IPS-18a (cell line): ENCODE data around the gene SPANXN4.

Experiments
- H3K27ac ChIP-seq: one replicate; pipeline ENCODE4 v1.5.1; 2013; ENCODE audit warnings: low read length
- H3K27me3 ChIP-seq: one replicate; pipeline ENCODE4 v1.6.1; 2013; ENCODE audit warnings: mild to moderate bottlenecking, low read length; ENCODE audit not compliant: control insufficient read depth, insufficient read depth
- H3K36me3 ChIP-seq: one replicate; pipeline ENCODE4 v1.6.1; 2013; ENCODE audit warnings: low read depth, low read length; ENCODE audit not compliant: control insufficient read depth
- H3K4me1 ChIP-seq: one replicate; pipeline ENCODE4 v1.6.1; 2013; ENCODE audit warnings: low read depth, low read length; ENCODE audit not compliant: control insufficient read depth
- H3K4me3 ChIP-seq: one replicate; pipeline ENCODE4 v1.5.1; 2013; ENCODE audit warnings: low read length
- H3K9ac ChIP-seq: one replicate; pipeline ENCODE4 v1.6.1; 2013; ENCODE audit warnings: mild to moderate bottlenecking, low read length, moderate library complexity
- H3K9me3 ChIP-seq: one replicate; pipeline ENCODE4 v1.6.1; 2013; ENCODE audit warnings: low read depth, low read length; ENCODE audit not compliant: control insufficient read depth

The SPANXN4 gene, protein sequence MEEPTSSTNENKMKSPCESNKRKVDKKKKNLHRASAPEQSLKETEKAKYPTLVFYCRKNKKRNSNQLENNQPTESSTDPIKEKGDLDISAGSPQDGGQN

DNA sequence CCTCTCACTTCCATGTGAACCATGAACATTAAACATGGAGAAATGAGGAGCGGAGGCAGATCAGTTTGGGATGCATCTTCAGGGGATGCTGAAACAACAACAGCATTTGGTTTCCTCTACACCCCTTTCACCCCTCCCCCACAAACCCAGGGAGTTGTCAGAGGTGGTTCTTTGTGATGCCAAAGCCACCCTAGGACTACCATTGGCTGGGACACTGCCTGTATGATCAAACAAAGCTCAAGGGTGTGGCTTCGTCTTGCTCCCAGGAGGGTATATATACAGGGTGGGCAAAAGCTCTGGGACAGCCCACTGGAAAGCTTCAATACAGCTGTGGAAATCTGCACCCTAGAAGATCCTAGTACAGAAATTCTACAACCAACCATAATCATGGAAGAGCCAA is at the start of gene SPANXN4:
Gene SPANXN4 (plus strand): TSS at position 301 of the 400 bp plus-strand sequence. CDS start 87 bp downstream, at position 388.
- Histone ChIP-seq H3K9ac (no peak within 1 kb of the TSS), H3K4me1 (no peaks in the 10 kb centered on the region), H3K27me3 (no peaks in the 10 kb centered on the region), H3K36me3 (no peaks in the 10 kb centered on the region), H3K27ac (no peak within 1 kb of the TSS), H3K4me3 (no peak within 1 kb of the TSS), H3K9me3 (peaks cover 24% of the 10 kb centered on the region)

DNA sequence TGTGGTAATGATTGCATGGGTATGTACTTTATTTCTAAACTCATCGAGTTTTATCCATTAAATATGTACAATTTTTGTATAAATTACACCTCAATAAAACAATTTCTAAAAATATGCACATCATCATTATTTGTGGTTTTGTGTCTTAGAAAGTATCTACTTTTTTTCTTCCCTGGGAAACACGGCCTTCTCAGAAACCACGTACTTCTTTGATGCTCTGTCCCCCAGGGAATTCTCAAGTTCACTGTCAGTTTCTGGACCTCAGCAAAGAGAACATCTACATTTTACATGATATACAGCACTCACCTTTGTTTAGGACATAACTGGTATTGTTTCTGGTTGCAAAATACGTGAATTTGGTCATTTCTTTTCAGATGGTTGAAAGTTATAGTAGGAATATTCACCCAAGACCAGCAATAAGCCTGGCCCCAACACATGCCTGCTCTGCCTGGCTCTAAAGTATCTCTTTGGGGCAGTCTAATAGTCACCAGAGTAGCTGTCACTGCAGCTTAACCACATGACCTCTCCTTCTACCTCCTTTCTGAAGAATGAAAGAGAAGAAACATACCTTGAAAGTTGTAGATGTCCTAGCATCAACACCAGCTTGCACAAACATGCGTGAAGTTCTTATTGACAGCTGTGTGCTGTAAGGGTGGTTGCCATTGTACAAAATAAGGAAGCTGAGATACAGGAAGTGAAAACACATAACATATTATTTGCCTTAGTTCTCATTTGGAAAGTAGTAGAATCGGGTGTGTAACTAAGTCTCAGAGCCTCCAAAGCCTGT is 48.4 kb upstream of the SPANXN4 start:
- H3K4me3 ChIP-seq = no peak overlapping the region
- H3K36me3 ChIP-seq = no peaks in the 10 kb centered on the region
- no peaks in the 10 kb centered on the region for H3K27me3 ChIP-seq
- H3K27ac ChIP-seq = no peak overlapping the region
- no peak overlapping the region for H3K9ac ChIP-seq
- peaks cover 10% of the 10 kb centered on the region for H3K9me3 ChIP-seq
- no peaks in the 10 kb centered on the region for H3K4me1 ChIP-seq

DNA sequence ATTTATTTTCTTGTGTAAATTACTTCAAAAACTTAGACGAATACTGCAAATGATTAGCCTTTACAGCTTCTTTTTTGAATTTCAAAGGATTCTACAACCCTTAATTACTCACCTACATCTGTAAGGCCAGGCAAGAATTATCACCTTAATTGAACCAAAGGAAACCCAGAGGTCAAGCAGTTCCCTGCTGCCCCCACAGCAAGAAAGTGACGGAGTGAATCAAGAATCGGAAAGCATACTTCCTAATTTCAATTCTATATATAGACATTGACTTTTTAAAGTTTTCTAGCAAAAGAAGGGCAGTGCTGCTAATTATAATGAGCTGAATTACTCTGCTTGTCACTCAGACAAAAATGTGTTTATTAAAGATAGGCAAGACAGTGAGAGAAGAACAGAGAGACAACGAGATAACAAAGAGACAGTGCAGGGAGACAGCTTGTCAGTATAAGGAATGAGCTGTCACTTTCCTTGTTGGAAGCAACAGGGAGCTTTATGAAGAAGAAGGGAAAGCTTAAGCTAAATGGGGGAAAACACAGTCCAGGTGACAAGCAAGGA is 47.5 kb upstream of the SPANXN4 start:
- Histone ChIP-seq H3K4me1 (no peaks in the 10 kb centered on the region), H3K4me3 (no peak overlapping the region), H3K9ac (no peak overlapping the region), H3K9me3 (peaks cover 9% of the 10 kb centered on the region), H3K36me3 (no peaks in the 10 kb centered on the region), H3K27ac (no peak overlapping the region), H3K27me3 (no peaks in the 10 kb centered on the region)

DNA sequence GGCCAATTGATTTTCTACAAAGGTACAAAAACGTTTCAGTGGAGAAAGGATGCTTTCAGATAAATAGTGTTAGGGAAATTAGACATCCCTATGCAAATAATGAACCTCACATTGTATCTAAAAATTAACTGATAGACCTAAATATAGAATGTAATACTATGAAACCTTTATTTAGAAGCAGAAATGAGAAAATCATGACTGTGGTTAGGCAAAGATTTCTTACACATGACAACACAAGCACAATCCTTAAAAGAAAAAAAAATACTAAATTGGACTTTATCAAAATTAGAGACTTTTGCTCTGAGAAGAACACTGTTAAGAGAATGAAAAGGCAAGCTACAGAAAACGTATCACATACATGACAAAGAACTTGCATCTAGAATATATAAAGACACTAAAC is 43.0 kb upstream of the SPANXN4 start:
- Histone ChIP-seq H3K27me3 (no peaks in the 10 kb centered on the region), H3K9ac (no peak overlapping the region), H3K9me3 (peaks cover 17% of the 10 kb centered on the region), H3K36me3 (no peaks in the 10 kb centered on the region), H3K4me3 (no peak overlapping the region), H3K4me1 (no peaks in the 10 kb centered on the region), H3K27ac (no peak overlapping the region)

DNA sequence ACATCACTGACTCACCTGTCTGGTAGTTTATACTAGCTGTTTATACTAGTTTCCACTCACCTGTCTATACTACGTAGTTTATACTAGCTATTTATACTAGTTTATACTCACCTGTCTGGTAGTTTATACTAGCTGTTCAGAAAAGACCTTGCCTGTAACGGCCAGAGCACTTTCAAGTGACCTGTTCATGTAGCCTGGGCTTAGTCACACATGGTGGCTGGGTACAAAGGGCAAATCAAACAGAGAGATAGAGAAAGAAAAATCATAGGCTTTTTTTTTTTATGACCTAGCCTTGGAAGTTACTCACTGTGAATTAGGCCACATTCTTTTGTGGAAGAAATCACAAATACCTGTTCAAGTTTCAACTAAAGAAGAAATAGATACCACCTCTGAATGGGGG is 30.7 kb upstream of the SPANXN4 start:
- Histone ChIP-seq H3K27me3 (no peaks in the 10 kb centered on the region), H3K9ac (no peak overlapping the region), H3K9me3 (peaks cover 26% of the 10 kb centered on the region), H3K27ac (no peak overlapping the region), H3K4me3 (no peak overlapping the region), H3K36me3 (no peaks in the 10 kb centered on the region), H3K4me1 (no peaks in the 10 kb centered on the region)

DNA sequence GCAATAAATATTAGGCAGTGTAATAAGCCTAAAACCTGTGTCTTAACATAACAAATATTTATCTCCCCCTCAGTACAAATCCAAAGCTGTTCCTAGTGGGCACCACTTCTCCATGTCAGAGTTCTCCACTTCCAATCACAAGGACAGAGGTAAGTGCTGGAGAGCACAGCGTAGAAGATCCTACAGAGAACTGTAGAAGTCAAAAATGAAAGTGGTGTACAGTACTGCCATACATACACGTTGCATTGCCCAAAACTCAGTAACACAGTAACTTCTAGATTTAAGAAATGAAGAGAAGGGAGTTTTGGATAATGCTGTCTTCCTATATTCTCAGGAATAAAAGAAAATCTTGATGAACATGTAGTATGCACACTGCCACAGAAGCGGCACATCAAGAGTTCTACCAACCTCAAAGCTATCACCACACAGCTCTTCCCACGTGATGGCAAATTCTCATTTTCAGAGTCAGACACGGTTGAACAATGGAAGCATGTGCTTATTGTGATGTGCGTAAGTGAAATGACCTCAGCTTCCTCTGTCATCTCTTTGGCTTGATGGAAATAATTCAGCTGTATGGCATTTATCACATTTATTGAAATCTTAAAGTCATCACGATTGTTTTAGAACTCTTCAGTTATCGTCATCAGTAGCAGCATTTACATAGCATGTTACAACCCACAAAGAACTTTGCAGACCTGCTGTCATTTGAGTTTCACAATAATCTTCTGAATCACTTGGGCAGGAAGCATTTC is 27.1 kb upstream of the SPANXN4 start:
- H3K9ac ChIP-seq = no peak overlapping the region
- no peak overlapping the region for H3K27ac ChIP-seq

DNA sequence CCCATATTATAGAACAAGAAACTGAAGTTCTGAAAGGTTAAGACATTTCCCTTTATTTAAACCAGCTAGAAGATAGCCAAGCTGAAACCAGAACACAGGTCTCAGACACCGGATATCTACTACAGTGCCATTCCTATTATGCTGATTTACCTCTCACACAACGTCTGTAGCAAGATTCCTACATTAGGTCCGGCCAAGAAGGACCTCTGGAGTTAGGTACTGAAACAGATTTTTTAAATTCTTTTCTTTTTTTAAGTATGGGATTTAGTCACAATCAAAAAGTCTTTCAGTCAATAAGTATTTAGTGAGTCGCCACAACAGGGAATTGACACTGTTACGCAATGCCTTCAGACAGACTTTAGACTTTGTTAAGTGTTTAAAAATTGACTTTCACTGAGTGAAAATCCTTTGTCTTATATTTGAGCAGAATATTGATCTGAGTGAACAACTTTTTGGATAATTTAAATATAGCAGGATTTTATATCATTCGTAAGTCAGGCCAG is 26.5 kb upstream of the SPANXN4 start:
- no peak overlapping the region for H3K27ac ChIP-seq
- H3K9me3 ChIP-seq = peaks cover 20% of the 10 kb centered on the region
- H3K27me3 ChIP-seq = no peaks in the 10 kb centered on the region
- H3K9ac ChIP-seq = no peak overlapping the region
- no peak overlapping the region for H3K4me3 ChIP-seq
- H3K4me1 ChIP-seq = no peaks in the 10 kb centered on the region
- H3K36me3 ChIP-seq = no peaks in the 10 kb centered on the region

More for the DNA sequence above, 27.1 kb upstream of the SPANXN4 start:
- no peaks in the 10 kb centered on the region for H3K36me3 ChIP-seq
- peaks cover 19% of the 10 kb centered on the region for H3K9me3 ChIP-seq
- no peak overlapping the region for H3K4me3 ChIP-seq
- no peaks in the 10 kb centered on the region for H3K27me3 ChIP-seq
- H3K4me1 ChIP-seq = no peaks in the 10 kb centered on the region

DNA sequence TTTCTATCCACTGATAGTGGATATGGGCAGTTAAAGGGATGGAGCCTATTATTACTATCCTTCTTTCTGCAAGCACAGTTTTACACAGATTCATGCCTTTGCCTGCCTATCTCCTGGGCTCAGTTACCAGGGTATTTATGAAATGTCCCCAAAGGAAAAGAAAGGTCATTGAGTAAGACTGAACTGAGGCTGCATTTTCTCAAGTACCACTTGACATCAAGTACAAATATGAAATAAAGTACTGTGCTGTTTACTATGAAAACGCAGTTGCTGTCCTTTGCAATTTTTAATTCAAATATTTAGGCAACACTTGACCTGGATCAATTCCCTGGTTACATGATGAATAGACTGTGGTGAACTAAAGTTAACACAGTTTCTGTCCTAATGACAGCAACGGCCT is 23.5 kb upstream of the SPANXN4 start:
- Histone ChIP-seq H3K4me1 (no peaks in the 10 kb centered on the region), H3K4me3 (no peak overlapping the region), H3K9ac (no peak overlapping the region), H3K9me3 (peaks cover 16% of the 10 kb centered on the region), H3K27ac (no peak overlapping the region), H3K36me3 (no peaks in the 10 kb centered on the region), H3K27me3 (no peaks in the 10 kb centered on the region)

DNA sequence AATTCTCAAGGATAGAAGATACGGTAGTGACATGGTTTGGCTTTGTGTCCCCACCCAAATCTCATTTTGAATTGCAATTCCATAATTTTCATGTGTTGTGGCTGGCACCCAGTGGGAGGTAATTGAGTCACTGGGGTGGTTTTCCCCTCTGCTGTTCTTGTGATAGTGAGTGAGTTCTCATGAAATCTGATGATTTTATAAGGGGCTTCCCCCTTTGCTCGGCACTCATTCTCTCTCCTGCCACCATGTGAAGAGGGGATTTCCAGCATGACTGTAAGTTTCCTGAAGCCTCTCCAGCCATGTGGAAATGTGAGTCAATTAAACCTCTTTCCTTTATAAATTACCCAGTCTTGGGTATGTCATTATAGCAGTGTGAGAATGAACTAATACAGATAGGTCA is 8.5 kb upstream of the SPANXN4 start:
- Histone ChIP-seq H3K4me3 (no peak overlapping the region), H3K9me3 (peaks cover 32% of the 10 kb centered on the region), H3K27ac (no peak overlapping the region), H3K36me3 (no peaks in the 10 kb centered on the region), H3K27me3 (no peaks in the 10 kb centered on the region), H3K9ac (no peak overlapping the region), H3K4me1 (no peaks in the 10 kb centered on the region)

DNA sequence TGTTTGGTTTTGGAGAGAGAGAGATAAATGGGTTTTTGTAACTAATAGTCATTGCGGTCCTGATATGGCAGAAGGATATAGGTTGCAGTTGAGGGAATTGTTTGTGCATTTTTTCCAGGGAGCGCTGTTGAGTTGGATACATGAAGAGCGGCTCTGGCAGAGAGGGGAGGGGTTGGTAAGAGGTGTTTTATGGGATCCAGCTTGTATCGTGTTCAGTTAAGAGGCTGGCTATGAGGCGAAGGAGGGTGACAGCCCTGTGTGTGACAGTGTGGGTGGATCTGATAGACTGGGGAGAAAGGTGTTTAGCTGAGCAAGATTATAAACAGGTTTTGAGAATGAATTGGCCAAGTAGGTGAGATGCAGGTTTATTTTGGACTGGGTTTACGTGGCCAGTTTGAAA is 1.5 kb downstream of the SPANXN4 start:
- no peaks in the 10 kb centered on the region for H3K4me1 ChIP-seq
- no peaks in the 10 kb centered on the region for H3K27me3 ChIP-seq
- H3K9me3 ChIP-seq = peaks cover 22% of the 10 kb centered on the region

DNA sequence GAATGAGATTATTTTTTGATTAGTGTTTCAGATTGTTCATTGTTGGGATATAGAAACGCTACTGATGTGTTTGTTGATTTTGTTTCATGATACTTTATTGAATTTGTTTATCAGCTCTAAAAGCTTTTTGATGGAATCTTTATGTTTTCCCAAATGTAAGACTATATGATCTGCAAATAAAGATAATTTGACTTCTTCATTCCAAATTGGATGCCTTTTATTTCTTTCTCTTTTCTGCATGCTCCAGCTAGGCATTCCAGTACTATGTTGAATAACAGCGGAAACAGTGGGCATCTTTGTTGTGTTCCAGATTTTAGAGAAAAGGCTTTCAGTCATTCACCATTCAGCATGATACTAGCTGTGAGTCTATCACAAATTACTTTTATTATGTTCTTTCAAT is 21.8 kb downstream of the SPANXN4 start:
- H3K4me3 ChIP-seq = no peak overlapping the region
- H3K27me3 ChIP-seq = no peaks in the 10 kb centered on the region
- H3K36me3 ChIP-seq = no peaks in the 10 kb centered on the region
- H3K4me1 ChIP-seq = no peaks in the 10 kb centered on the region
- peaks cover 25% of the 10 kb centered on the region for H3K9me3 ChIP-seq
- no peak overlapping the region for H3K9ac ChIP-seq
- H3K27ac ChIP-seq = no peak overlapping the region

More for the DNA sequence above, 1.5 kb downstream of the SPANXN4 start:
- H3K27ac ChIP-seq = no peak overlapping the region
- H3K9ac ChIP-seq = no peak overlapping the region
- no peaks in the 10 kb centered on the region for H3K36me3 ChIP-seq
- no peak overlapping the region for H3K4me3 ChIP-seq
